Measurements from ENCODE around the gene PCDH9. TPM values are rescaled to one million over a fixed set of nuclear protein-coding genes. Genes with fewer than 3 reads are reported as not detected.

The PCDH9 gene
- total RNA-seq, 1 experiment from 2014 or later, result 0.11 TPM

DNA sequence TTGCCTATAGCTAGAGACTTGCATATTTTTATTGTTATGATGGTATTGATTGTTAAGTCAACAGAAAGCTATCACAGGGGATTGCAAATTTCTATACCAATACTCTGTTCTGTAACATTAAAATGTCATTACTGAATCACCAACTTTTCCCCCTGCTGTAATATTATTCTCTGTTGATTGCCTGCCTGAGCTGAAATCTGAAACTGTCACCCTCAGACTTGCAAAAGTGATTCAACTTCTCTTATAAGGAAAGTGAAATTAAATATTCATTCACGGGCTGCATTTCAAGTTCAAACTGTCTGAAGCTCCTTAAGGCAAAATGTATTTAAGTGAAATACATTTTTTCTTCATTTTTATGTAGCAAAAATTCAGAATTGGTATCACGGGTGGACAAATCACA lies 723.2 kb downstream of the PCDH9 start:
- POLR2A ChIA-PET, result no interaction called here
- no peaks in the 10 kb centered on the region for H3K9me3 Mint-ChIP-seq (ENCODE audit: unreplicated experiment)
- no peak overlapping the region for H3K4me3 Mint-ChIP-seq (ENCODE audit: unreplicated experiment)
- H3K4me1 ChIP-seq, result no peaks in the 10 kb centered on the region
- TF ChIP-seq, protein P1, sequence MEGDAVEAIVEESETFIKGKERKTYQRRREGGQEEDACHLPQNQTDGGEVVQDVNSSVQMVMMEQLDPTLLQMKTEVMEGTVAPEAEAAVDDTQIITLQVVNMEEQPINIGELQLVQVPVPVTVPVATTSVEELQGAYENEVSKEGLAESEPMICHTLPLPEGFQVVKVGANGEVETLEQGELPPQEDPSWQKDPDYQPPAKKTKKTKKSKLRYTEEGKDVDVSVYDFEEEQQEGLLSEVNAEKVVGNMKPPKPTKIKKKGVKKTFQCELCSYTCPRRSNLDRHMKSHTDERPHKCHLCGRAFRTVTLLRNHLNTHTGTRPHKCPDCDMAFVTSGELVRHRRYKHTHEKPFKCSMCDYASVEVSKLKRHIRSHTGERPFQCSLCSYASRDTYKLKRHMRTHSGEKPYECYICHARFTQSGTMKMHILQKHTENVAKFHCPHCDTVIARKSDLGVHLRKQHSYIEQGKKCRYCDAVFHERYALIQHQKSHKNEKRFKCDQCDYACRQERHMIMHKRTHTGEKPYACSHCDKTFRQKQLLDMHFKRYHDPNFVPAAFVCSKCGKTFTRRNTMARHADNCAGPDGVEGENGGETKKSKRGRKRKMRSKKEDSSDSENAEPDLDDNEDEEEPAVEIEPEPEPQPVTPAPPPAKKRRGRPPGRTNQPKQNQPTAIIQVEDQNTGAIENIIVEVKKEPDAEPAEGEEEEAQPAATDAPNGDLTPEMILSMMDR (IDR thresholded peaks at IDR 0.05; ENCODE audit: insufficient read depth in 1 of 2, low read depth in 1 of 2, low read length in 1 of 2, severe bottlenecking in 1 of 2, unreplicated experiment in 1 of 2), result no peak
- no peaks in the 10 kb centered on the region for H3K9me3 ChIP-seq
- intact Hi-C loops (cut with micrococcal nuclease; ENCODE audit: unreplicated experiment), result no loop called here
- H3K36me3 Mint-ChIP-seq (ENCODE audit: insufficient read depth, unreplicated experiment), result no peaks in the 10 kb centered on the region
- DNase-seq, result no peak
- CTCF ChIA-PET, result no interaction called here
- H3K27me3 Mint-ChIP-seq (ENCODE audit: insufficient read depth, unreplicated experiment), result no peaks in the 10 kb centered on the region
- H3K36me3 ChIP-seq (ENCODE audit: control insufficient read depth, insufficient read depth, low read length), result no peaks in the 10 kb centered on the region
- H3K4me3 ChIP-seq (ENCODE audit: low read depth, low read length), result no peak overlapping the region
- no TSS peak for BruUV-seq (replicated peaks)
- no peaks in the 10 kb centered on the region for H3K27me3 ChIP-seq (replicated peaks; ENCODE audit: control insufficient read depth, insufficient read depth, low read length)
- H3K27ac Mint-ChIP-seq (ENCODE audit: unreplicated experiment), result no peak overlapping the region
- no peaks in the 10 kb centered on the region for H3K4me1 Mint-ChIP-seq (ENCODE audit: low read depth, unreplicated experiment)

GRCh38 chr13:66506051-66506777 lies 723.9 kb downstream of the PCDH9 start:
- Histone ChIP-seq H3K36me3 (ENCODE audit: control insufficient read depth, insufficient read depth, low read length) (no peaks in the 10 kb centered on the region), H3K4me1 (no peaks in the 10 kb centered on the region), H3K27me3 (replicated peaks; ENCODE audit: control insufficient read depth, insufficient read depth, low read length) (no peaks in the 10 kb centered on the region), H3K4me3 (ENCODE audit: low read depth, low read length) (no peak overlapping the region), H3K9me3 (no peaks in the 10 kb centered on the region)
- Mint-ChIP-seq H3K27me3 (ENCODE audit: insufficient read depth, unreplicated experiment) (no peaks in the 10 kb centered on the region), H3K9me3 (ENCODE audit: unreplicated experiment) (no peaks in the 10 kb centered on the region), H3K36me3 (ENCODE audit: insufficient read depth, unreplicated experiment) (no peaks in the 10 kb centered on the region), H3K27ac (ENCODE audit: unreplicated experiment) (no peak overlapping the region), H3K4me3 (ENCODE audit: unreplicated experiment) (no peak overlapping the region), H3K4me1 (ENCODE audit: low read depth, unreplicated experiment) (no peaks in the 10 kb centered on the region)
- POLR2A ChIA-PET, result no interaction called here
- intact Hi-C loops (cut with micrococcal nuclease; ENCODE audit: unreplicated experiment), result no loop called here
- no peak for DNase-seq
- CTCF ChIA-PET, result no interaction called here
- TF ChIP-seq, protein P1 (IDR thresholded peaks at IDR 0.05; ENCODE audit: insufficient read depth in 1 of 2, low read depth in 1 of 2, low read length in 1 of 2, severe bottlenecking in 1 of 2, unreplicated experiment in 1 of 2), result no peak
- BruUV-seq (replicated peaks), result no TSS peak

- CTCF ChIA-PET, result no interaction called here
- intact Hi-C loops (cut with micrococcal nuclease; ENCODE audit: unreplicated experiment), result no loop called here
Observed at GRCh38 chr13:66503890-66504289, 726.2 kb downstream of the PCDH9 start.

More at GRCh38 chr13:66503890-66504289, 726.2 kb downstream of the PCDH9 start:
- Mint-ChIP-seq H3K36me3 (ENCODE audit: insufficient read depth, unreplicated experiment) (no peaks in the 10 kb centered on the region), H3K27me3 (ENCODE audit: insufficient read depth, unreplicated experiment) (no peaks in the 10 kb centered on the region), H3K9me3 (ENCODE audit: unreplicated experiment) (no peaks in the 10 kb centered on the region), H3K4me1 (ENCODE audit: low read depth, unreplicated experiment) (no peaks in the 10 kb centered on the region), H3K4me3 (ENCODE audit: unreplicated experiment) (no peak overlapping the region), H3K27ac (ENCODE audit: unreplicated experiment) (no peak overlapping the region)
- H3K4me3 ChIP-seq (ENCODE audit: low read depth, low read length), result no peak overlapping the region
- no TSS peak for BruUV-seq (replicated peaks)
- no peak for DNase-seq
- TF ChIP-seq, protein P1 (IDR thresholded peaks at IDR 0.05; ENCODE audit: insufficient read depth in 1 of 2, low read depth in 1 of 2, low read length in 1 of 2, severe bottlenecking in 1 of 2, unreplicated experiment in 1 of 2), result no peak
- H3K27me3 ChIP-seq (replicated peaks; ENCODE audit: control insufficient read depth, insufficient read depth, low read length), result no peaks in the 10 kb centered on the region
- H3K9me3 ChIP-seq, result no peaks in the 10 kb centered on the region
- POLR2A ChIA-PET, result no interaction called here
- no peaks in the 10 kb centered on the region for H3K36me3 ChIP-seq (ENCODE audit: control insufficient read depth, insufficient read depth, low read length)
- H3K4me1 ChIP-seq, result no peaks in the 10 kb centered on the region

Data from Caco-2 (cell line).